Tibial artery (tissue), 4 donors: Measurements from ENCODE around the gene CLNS1A.

Experiments used
- DNase-seq, 2 donors: peaks; one replicate each; pipeline ENCODE4 v3.0.0-alpha.2; 2019
- H3K27ac ChIP-seq, 2 donors: fragments of 200-600 bp; sonication (generic) in 1 of 2; 1 replicate in 1 of 2; 2 replicates in 1 of 2; pipeline ENCODE4 v1.5.1; 2018 to 2019; ENCODE audit warnings: mild to moderate bottlenecking in 1 of 2
- H3K27me3 ChIP-seq, 2 donors: fragments of 200-600 bp; sonication (generic) in 1 of 2; one replicate each; pipeline versions ENCODE4 v1.5.1 to v1.6.0; 2016 to 2019
- H3K36me3 ChIP-seq, 3 donors: fragments of 200-600 bp; sonication (generic) in 2 of 3; one replicate each; pipeline ENCODE4 v1.5.1; 2016 to 2019; ENCODE audit warnings: mild to moderate bottlenecking in 2 of 3
- H3K4me1 ChIP-seq, 4 donors: fragments of 200-600 bp; sonication (generic) in 2 of 4; 1 replicate in 3 of 4; 2 replicates in 1 of 4; pipeline ENCODE4 v1.5.1; 2016 to 2019
- H3K4me3 ChIP-seq, 2 donors: fragments of 200-600 bp; sonication (generic) in 1 of 2; 1 replicate in 1 of 2; 2 replicates in 1 of 2; pipeline ENCODE4 v1.5.1; 2018 to 2019; ENCODE audit warnings: mild to moderate bottlenecking in 2 of 2
- H3K9me3 ChIP-seq, 3 donors: fragments of 200-600 bp; sonication (generic) in 1 of 3; one replicate each; pipeline ENCODE4 v1.5.1; 2016 to 2019
- intact Hi-C: fragments of 100-400 bp; cut with DNase I; formaldehyde crosslinking; loops from one replicate; pipeline ENCODE4 v1.15.0; 2023; ENCODE audit warnings: low total_unique reads
- TF ChIP-seq, protein P1 (sequence below), 2 experiments: fragments of 200-600 bp in 1 of 2; fragments of 450-650 bp in 1 of 2; IDR thresholded peaks; one replicate each; pipeline ENCODE4 v1.5.1; 2017 to 2019; ENCODE audit warnings: antibody characterized with exemption in 2 of 2, mild to moderate bottlenecking in 1 of 2, moderate library complexity in 1 of 2

CLNS1A gene

DNA sequence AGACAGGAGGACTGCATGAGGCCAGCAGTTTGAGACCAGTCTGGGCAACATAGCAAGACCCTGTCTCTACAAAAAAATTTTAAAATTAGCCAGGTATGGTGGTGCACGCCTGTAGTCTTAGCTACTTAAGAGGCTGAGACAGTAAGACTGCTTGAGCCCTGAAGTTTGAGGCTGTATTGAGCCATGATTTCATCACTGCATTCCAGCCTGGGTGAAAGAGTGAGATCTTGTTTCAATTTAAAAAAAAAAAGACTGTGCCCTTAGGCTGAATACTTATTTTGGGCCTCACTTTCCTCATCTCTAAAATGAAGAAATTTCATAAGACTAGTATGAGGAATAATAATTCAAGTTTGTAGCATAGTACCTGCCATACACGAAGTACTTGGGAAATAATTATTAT is 41.0 kb downstream of the CLNS1A start:
- intact Hi-C loops: no loop called here
- Histone ChIP-seq H3K36me3 (no peaks in the 10 kb centered on the region), H3K4me3 (no peak overlapping the region), H3K9me3 (no peaks in the 10 kb centered on the region), H3K27me3 (no peaks in the 10 kb centered on the region), H3K4me1 (no peaks in the 10 kb centered on the region), H3K27ac (no peak overlapping the region)
- DNase-seq: no peak
- TF ChIP-seq, protein P1, sequence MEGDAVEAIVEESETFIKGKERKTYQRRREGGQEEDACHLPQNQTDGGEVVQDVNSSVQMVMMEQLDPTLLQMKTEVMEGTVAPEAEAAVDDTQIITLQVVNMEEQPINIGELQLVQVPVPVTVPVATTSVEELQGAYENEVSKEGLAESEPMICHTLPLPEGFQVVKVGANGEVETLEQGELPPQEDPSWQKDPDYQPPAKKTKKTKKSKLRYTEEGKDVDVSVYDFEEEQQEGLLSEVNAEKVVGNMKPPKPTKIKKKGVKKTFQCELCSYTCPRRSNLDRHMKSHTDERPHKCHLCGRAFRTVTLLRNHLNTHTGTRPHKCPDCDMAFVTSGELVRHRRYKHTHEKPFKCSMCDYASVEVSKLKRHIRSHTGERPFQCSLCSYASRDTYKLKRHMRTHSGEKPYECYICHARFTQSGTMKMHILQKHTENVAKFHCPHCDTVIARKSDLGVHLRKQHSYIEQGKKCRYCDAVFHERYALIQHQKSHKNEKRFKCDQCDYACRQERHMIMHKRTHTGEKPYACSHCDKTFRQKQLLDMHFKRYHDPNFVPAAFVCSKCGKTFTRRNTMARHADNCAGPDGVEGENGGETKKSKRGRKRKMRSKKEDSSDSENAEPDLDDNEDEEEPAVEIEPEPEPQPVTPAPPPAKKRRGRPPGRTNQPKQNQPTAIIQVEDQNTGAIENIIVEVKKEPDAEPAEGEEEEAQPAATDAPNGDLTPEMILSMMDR (IDR thresholded peaks at IDR 0.05): no peak

DNA sequence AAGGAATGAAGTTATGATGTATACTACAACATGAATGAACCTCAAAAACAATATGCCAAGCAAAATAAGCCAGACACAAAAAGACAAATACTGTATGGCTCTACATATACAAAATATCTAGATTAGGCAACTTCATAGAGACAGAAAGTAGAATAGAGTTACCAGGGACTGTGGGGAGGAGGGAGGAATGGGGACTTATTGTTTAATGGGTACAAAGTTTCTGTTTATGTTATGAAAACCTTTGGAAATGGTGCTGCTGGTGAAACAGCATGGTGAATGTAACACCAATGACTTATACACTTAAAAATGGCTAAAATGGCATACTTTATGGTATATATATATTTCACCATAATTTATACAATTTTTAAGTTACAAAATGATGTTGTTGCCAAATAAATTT is 43.7 kb downstream of the CLNS1A start:
- DNase-seq: no peak
- no peak overlapping the region for H3K27ac ChIP-seq
- no peaks in the 10 kb centered on the region for H3K27me3 ChIP-seq
- no peaks in the 10 kb centered on the region for H3K36me3 ChIP-seq
- H3K4me1 ChIP-seq: peaks cover 0 to 11% (median 5%) of the 10 kb centered on the region in 4 donors
- TF ChIP-seq, protein P1 (IDR thresholded peaks at IDR 0.05): no peak
- no peak overlapping the region for H3K4me3 ChIP-seq
- H3K9me3 ChIP-seq: no peaks in the 10 kb centered on the region
- intact Hi-C loops: no loop called here

DNA sequence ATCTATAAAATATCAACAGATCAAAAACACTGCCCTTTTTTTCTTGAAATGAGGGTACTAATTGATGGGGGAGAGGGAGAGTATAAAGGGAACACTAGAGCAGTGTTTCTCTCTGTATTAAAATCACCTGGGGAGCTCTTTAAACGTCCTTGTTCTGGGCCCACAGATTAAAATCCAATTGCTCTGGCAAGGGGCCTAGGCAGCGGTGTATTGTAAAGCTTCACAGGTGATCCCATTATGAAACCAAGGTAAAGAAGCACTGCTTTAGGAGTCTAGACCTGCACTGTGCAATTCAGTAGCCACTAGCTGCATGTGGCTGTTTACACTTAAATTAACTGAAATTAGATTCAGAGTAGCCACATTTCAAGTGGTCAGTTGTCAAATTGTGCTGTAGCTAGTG is 44.9 kb downstream of the CLNS1A start:
- Histone ChIP-seq H3K4me1 (peaks cover 0 to 17% (median 9%) of the 10 kb centered on the region in 4 donors), H3K36me3 (no peaks in the 10 kb centered on the region), H3K27me3 (no peaks in the 10 kb centered on the region), H3K9me3 (no peaks in the 10 kb centered on the region), H3K4me3 (no peak overlapping the region), H3K27ac (no peak overlapping the region)
- TF ChIP-seq, protein P1 (IDR thresholded peaks at IDR 0.05): no peak
- no peak for DNase-seq
- intact Hi-C loops: no loop called here

DNA sequence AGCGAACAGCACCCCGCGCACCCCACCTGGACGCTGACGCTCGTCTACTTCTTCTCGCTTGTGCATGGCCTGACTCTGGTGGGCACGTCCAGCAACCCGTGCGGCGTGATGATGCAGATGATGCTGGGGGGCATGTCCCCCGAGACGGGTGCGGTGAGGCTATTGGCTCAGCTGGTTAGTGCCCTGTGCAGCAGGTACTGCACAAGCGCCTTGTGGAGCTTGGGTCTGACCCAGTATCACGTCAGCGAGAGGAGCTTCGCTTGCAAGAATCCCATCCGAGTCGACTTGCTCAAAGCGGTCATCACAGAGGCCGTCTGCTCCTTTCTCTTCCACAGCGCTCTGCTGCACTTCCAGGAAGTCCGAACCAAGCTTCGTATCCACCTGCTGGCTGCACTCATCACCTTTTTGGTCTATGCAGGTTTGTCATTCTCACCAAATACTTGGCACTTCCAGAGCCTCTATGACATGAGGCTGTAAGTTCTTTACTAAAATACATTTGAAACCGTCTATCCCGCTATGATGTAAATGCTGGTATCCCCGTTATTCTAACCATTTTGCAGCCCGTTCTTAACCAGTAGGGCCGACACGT is 47.3 kb downstream of the CLNS1A start:
- Histone ChIP-seq H3K36me3 (no peaks in the 10 kb centered on the region), H3K4me1 (peaks cover 0 to 17% (median 9%) of the 10 kb centered on the region in 4 donors), H3K27ac (peak overlapping the region; percentile 77 to 79), H3K27me3 (no peaks in the 10 kb centered on the region), H3K9me3 (no peaks in the 10 kb centered on the region), H3K4me3 (peak overlapping the region; percentile 68 to 86)
- intact Hi-C loops: no loop called here
- TF ChIP-seq, protein P1 (IDR thresholded peaks at IDR 0.05): no peak
- DNase-seq: peak; percentile 25 to 65

DNA sequence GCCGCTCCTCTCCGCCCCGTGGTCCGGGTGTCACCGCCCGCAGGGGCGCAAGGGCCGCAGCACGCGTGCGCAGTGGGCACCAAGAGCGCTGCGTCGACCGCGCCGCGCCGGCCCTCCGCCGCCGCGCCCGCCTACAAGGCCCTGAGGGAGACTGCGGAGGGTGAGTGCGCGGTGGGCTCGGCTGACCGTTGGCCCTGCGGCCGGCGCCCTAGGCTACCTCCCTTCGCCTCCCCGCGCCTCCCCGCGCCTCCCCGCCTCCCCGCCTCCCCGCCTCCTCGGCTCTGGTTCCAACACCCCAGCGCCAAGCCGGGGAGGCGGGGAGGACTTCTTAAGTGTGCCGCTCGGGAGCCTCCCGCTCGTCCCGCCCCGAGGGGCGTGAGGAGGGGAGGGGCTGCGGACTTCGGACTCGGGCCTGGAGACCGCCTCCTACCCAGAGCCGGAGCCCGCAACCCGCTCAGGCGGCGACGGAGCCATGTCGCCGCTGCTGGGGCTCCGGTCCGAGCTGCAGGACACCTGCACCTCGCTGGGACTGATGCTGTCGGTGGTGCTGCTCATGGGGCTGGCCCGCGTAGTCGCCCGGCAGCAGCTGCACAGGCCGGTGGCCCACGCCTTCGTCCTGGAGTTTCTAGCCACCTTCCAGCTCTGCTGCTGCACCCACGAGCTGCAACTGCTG is 47.9 kb downstream of the CLNS1A start, which contains the start of gene AQP11:
AQP11 (plus strand) TSS at position 433 of the 673 bp plus-strand sequence; CDS start at position 473, 40 bp downstream.
- no peaks in the 10 kb centered on the region for H3K27me3 ChIP-seq
- peaks cover 0 to 17% (median 9%) of the 10 kb centered on the region in 4 donors for H3K4me1 ChIP-seq
- TF ChIP-seq, protein P1 (IDR thresholded peaks at IDR 0.05): no peak
- intact Hi-C loops: no loop called here
- peak; percentile 84 to 87 for DNase-seq
- peak within 1 kb of the TSS; percentile 68 to 86 for H3K4me3 ChIP-seq
- H3K9me3 ChIP-seq: no peaks in the 10 kb centered on the region
- H3K27ac ChIP-seq: peak within 1 kb of the TSS; percentile 77 to 79
- no peaks in the 10 kb centered on the region for H3K36me3 ChIP-seq
